ENCODE data around the gene ACR. TPM values are rescaled to one million over a fixed set of nuclear protein-coding genes. Genes with fewer than 3 reads are reported as not detected.
A peak's percentile ranks its signal among the peaks of the same experiment; 100 is the strongest.
"Not testable (repeated sequence)": the region's sequence is repeated elsewhere in the genome, so short reads cannot be mapped to it uniquely, and the experiment has no call there.

ACR gene
- total and polyA plus RNA-seq, 2 of the 4 experiments (the other 2 are of a cell fraction), result not detected

DNA sequence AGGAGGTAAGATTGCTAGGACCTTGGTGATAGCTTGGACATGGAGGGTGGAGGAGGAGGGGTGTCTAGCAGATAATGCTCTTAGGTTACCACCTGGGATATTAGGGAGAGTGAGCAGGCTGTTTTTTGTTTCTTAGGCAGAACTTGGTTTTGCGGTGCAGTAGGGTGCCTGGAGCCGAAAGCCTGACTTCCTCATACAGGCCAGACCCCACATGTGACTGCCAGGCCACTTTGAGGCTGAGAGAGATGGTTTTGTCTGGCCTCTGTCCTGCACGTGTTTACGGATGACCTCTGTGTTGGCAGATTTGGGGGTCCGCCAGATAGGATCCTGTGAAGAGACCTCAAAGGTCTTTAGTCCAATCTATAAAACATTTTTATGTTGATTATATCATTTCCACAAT, 47.3 kb downstream of the ACR start:
- H2BK20ac ChIP-seq (ENCODE audit: low read depth, low read length); POLR2A ChIA-PET (ENCODE audit: unreplicated experiment); CTCF ChIA-PET; H3K56ac ChIP-seq (ENCODE audit: extremely low read depth, insufficient read depth, low read length); H3K27me3 ChIP-seq (ENCODE audit: control insufficient read depth, insufficient read depth, low read length); dilution Hi-C loops (cut with HindIII; ENCODE audit: low sequenced_read_pairs, unreplicated experiment); H4K5ac ChIP-seq (ENCODE audit: low read depth, low read length); H2BK15ac ChIP-seq (ENCODE audit: low read depth, low read length); H3K23ac ChIP-seq (ENCODE audit: low read depth, low read length); intact Hi-C loops (cut with micrococcal nuclease); ATAC-seq (ENCODE audit: low read depth); H2BK5ac ChIP-seq (ENCODE audit: low read depth, low read length, poor library complexity, severe bottlenecking); H3K9ac ChIP-seq (ENCODE audit: low read depth, low read length); H3K4me1 ChIP-seq (ENCODE audit: control insufficient read depth, insufficient read depth, low read length); H3K4me2 ChIP-seq (ENCODE audit: low read depth, low read length); in situ Hi-C loops (cut with MboI; ENCODE audit: low sequenced_read_pairs); H4K20me1 ChIP-seq (ENCODE audit: insufficient read depth, low read length); H2AFZ ChIP-seq (replicated peaks; ENCODE audit: low read length, poor library complexity); H3K27ac ChIP-seq (ENCODE audit: insufficient read depth, low read length); H3K4me3 ChIP-seq (ENCODE audit: insufficient read depth, low read depth, low read length); DNase-seq; H3K9me3 ChIP-seq (ENCODE audit: control insufficient read depth, insufficient read depth, low read length); H3K18ac ChIP-seq (ENCODE audit: low read depth, low read length); H3K36me3 ChIP-seq (ENCODE audit: control insufficient read depth, insufficient read depth, low read length); H4K8ac ChIP-seq (ENCODE audit: low read depth in 2 of 2, low read length in 2 of 2); H3K9me1 ChIP-seq (ENCODE audit: insufficient read depth, low read length); H2AK9ac ChIP-seq (replicated peaks; ENCODE audit: low read depth, low read length, poor library complexity); H3K14ac ChIP-seq (replicated peaks; ENCODE audit: low read depth, low read length); BruUV-seq (replicated peaks); H4K91ac ChIP-seq (ENCODE audit: insufficient read depth, low read depth, low read length); H3K4ac ChIP-seq (ENCODE audit: low read depth, low read length): not testable (repeated sequence)
- no CpG with 5 or more reads among the region's 5 CpGs for WGBS, 2 experiments (ENCODE audit: extremely low coverage in 2 of 2, insufficient read length in 1 of 2)
- Histone ChIP-seq H2AK5ac (ENCODE audit: low read depth, low read length) (0 out of 2 replicates have a peak overlapping the region, but pooled peaks have one; percentile 24), H3K79me1 (ENCODE audit: low read depth in 1 of 2, low read length in 2 of 2) (peaks cover 3 to 12% of the 10 kb centered on the region in 2 experiments; a peak in 3 of 4 replicates), H2BK120ac (ENCODE audit: low read depth, low read length) (peak overlapping the region; percentile 72; the same call in 1 of the 2 replicates)

All from IMR-90 (cell line).